HepG2 (cell line): ENCODE measurements around the gene KDM3B. TPM values are rescaled to one million over a fixed set of nuclear protein-coding genes. Genes with fewer than 3 reads are reported as not detected.
A peak's percentile ranks its signal among the peaks of the same experiment; 100 is the strongest.
"Not testable (repeated sequence)": the region's sequence is repeated elsewhere in the genome, so short reads cannot be mapped to it uniquely, and the experiment has no call there.

Source experiments
- ATAC-seq: fragments of 200-7000 bp; cut with Tn5 transposase; 3 replicates; pipeline ENCODE4 v1.9.1; 2020; ENCODE audit warnings: mild to moderate bottlenecking, moderate library complexity
- BruUV-seq: library from RNA; stranded (reverse); fragments of 400-500 nt; replicated peaks from 2 replicates; lab custom pipeline; 2021; lab: Mats Ljungman, UMichigan
- CTCF ChIA-PET: fragments of 300-600 bp; formaldehyde crosslinking; extraction: SDS; loops from one replicate; lab custom pipeline; 2021; ENCODE audit warnings: low total read pairs, inconsistent platforms, low intra/inter-chr PET ratio; lab: Yijun Ruan, JAX
- POLR2A ChIA-PET: fragments of 350-600 bp; sonication (Branson Sonifier 250); formaldehyde crosslinking; loops from one replicate; lab custom pipeline; 2020; ENCODE audit warnings: antibody characterized with exemption, inconsistent platforms; lab: Yijun Ruan, JAX
- DNase-seq: peaks from one replicate; pipeline ENCODE4 v3.0.0-alpha.2; 2015; ENCODE audit warnings: low spot score
- FAIRE-seq: peaks from 3 replicates; lab custom pipeline; 2011; peaks lifted over from hg19 to GRCh38; lab: Jason Lieb, UNC
- H2AFZ ChIP-seq: one replicate; pipeline ENCODE4 v1.6.1; 2011; ENCODE audit warnings: low read length, inconsistent platforms
- H3K27ac ChIP-seq: fragments of 300-600 bp; 3 replicates; pipeline ENCODE4 v1.8.0; 2011; ENCODE audit warnings: mixed run types, mild to moderate bottlenecking, mixed read lengths, low read length, inconsistent platforms; ENCODE audit not compliant: insufficient read depth; ENCODE audit errors: extremely low read length
- H3K27me3 ChIP-seq, 2 experiments: fragments of 200-600 bp in 1 of 2; 2 replicates in 1 of 2; 3 replicates in 1 of 2; pipeline versions ENCODE4 v1.6.0 to v1.8.0; 2011; ENCODE audit warnings: low read length in 2 of 2, mild to moderate bottlenecking in 2 of 2, moderate library complexity in 2 of 2, inconsistent platforms in 1 of 2; ENCODE audit not compliant: insufficient read depth in 2 of 2, control insufficient read depth in 1 of 2
- H3K36me3 ChIP-seq, 2 experiments: fragments of 200-600 bp in 1 of 2; replicated peaks in 1 of 2; 2 replicates in 1 of 2; 3 replicates in 1 of 2; pipeline versions ENCODE4 v1.5.1 to v1.8.0; 2011; ENCODE audit warnings: low read length in 2 of 2, inconsistent platforms in 1 of 2; ENCODE audit not compliant: insufficient read depth in 2 of 2, control insufficient read depth in 1 of 2
- H3K4me1 ChIP-seq: 2 replicates; pipeline ENCODE4 v1.5.1; 2012; ENCODE audit warnings: low read length, inconsistent platforms; ENCODE audit not compliant: insufficient read depth
- H3K4me2 ChIP-seq: 2 replicates; pipeline ENCODE4 v1.6.0; 2011; ENCODE audit warnings: low read depth, low read length, inconsistent platforms
- H3K4me3 ChIP-seq, 3 experiments: fragments of 200-600 bp in 1 of 3; sonication (generic), shearing (Covaris generic) in 1 of 3; replicated peaks in 1 of 3; 2 replicates each; pipeline ENCODE4 v1.5.1; 2011 to 2016; ENCODE audit warnings: low read length in 3 of 3, inconsistent platforms in 2 of 3, low read depth in 2 of 3, mild to moderate bottlenecking in 2 of 3, control low read depth in 1 of 3, mixed read lengths in 1 of 3; ENCODE audit not compliant: insufficient read depth in 1 of 3
- H3K79me2 ChIP-seq: one replicate; pipeline ENCODE4 v1.6.1; 2011; ENCODE audit warnings: low read length, inconsistent platforms; ENCODE audit not compliant: insufficient read depth
- H3K9ac ChIP-seq: 2 replicates; pipeline ENCODE4 v1.6.0; 2011; ENCODE audit warnings: mild to moderate bottlenecking, low read depth, low read length, inconsistent platforms; ENCODE audit not compliant: insufficient read depth
- H3K9me3 ChIP-seq: 2 replicates; pipeline ENCODE4 v1.5.1; 2012; ENCODE audit warnings: mild to moderate bottlenecking, low read length
- H4K20me1 ChIP-seq: 2 replicates; pipeline ENCODE4 v1.6.0; 2011; ENCODE audit warnings: inconsistent platforms, mild to moderate bottlenecking, low read length, moderate library complexity; ENCODE audit not compliant: insufficient read depth
- AGO2 ChIP-seq: fragments of 200-400 bp; formaldehyde crosslinking; optimal IDR thresholded peaks from 2 replicates; pipeline ENCODE3; 2017; ENCODE audit warnings: mild to moderate bottlenecking, low read depth, low read length, moderate library complexity
- SRSF4 ChIP-seq: fragments of 200-400 bp; formaldehyde crosslinking; IDR thresholded peaks from one replicate; pipeline ENCODE4 v1.6.1; 2018; ENCODE audit warnings: mild to moderate bottlenecking, low read depth, low read length, moderate library complexity; ENCODE audit not compliant: poor library complexity, severe bottlenecking
- ZSCAN22 ChIP-seq: sonication (generic); formaldehyde crosslinking; IDR thresholded peaks from 2 replicates; pipeline ENCODE4 v1.4.0; 2020; ENCODE audit warnings: mild to moderate bottlenecking, missing genetic modification reagents
- WGBS: methylation state at CpG from one replicate; pipeline ENCODE4 v1.1.6; 2017; ENCODE audit warnings: low lambda C conversion rate; 5-methylcytosine and 5-hydroxymethylcytosine counted together
- in situ Hi-C: cut with HindIII; loops from 2 replicates; pipeline ENCODE4 v1.10.0; 2017; ENCODE audit warnings: low pct_unique_long_range_greater_than_20kb; ENCODE audit not compliant: extremely low pct_ligation_motif_present
- intact Hi-C: fragments of 100-400 bp; cut with micrococcal nuclease; formaldehyde crosslinking; loops from one replicate; pipeline ENCODE4 v1.10.0; 2022; ENCODE audit not compliant: unreplicated experiment
- polyA plus RNA-seq, 8 experiments: library from polyadenylated mRNA; depleted of rRNA in 3 of 8; stranded (reverse) in 7 of 8; unstranded in 1 of 8; fragments of >200 nt; fragmentation: Illumina TruSeq in 4 of 8; extraction: Trizol in 4 of 8; gene quantifications; 2 replicates each; pipeline versions ENCODE4 v1.2.1 to v1.2.3, GENCODE V29; 2011 to 2016; ENCODE audit warnings: low read depth in 4 of 8, missing spikeins in 1 of 8, mixed read lengths in 1 of 8; ENCODE audit not compliant: insufficient read depth in 1 of 8
- total RNA-seq, 5 experiments: library from RNA; depleted of rRNA; stranded (reverse); fragments of >200 nt; fragmentation: Illumina TruSeq; extraction: Trizol; gene quantifications; 2 replicates each; pipeline ENCODE4 v1.2.3, GENCODE V29; 2016; ENCODE audit warnings: low read depth in 1 of 5
- TF ChIP-seq, protein P1 (sequence below): sonication (generic); formaldehyde crosslinking; IDR thresholded peaks from 2 replicates; pipeline ENCODE4 v1.4.0; 2020; ENCODE audit warnings: missing genetic modification reagents

Gene KDM3B
- total and polyA plus RNA-seq, 2 of the 13 experiments (the other 11 are each of a cell fraction or from before 2014, with no cell fraction given), result 19.7 to 34.3 TPM

DNA sequence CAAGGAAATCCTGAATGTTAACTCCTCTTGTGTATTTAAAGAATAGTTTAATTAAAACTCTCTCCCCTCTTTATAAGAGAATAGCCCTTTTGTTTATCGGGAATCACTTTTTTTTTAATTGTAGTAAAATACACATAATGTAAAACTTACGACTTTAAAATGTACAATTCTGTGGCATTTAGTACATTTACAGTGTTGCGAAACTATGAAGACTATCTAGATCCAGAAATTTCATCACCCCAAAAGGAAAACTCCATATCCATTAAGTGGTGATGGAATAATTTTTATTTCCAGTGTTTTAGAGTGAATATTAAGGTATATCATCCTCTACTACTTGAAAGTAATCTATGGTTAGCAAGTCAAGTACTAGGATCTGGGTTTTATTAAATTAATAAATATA lies 36.8 kb downstream of the KDM3B start (continued):
- TF ChIP-seq, protein P1, sequence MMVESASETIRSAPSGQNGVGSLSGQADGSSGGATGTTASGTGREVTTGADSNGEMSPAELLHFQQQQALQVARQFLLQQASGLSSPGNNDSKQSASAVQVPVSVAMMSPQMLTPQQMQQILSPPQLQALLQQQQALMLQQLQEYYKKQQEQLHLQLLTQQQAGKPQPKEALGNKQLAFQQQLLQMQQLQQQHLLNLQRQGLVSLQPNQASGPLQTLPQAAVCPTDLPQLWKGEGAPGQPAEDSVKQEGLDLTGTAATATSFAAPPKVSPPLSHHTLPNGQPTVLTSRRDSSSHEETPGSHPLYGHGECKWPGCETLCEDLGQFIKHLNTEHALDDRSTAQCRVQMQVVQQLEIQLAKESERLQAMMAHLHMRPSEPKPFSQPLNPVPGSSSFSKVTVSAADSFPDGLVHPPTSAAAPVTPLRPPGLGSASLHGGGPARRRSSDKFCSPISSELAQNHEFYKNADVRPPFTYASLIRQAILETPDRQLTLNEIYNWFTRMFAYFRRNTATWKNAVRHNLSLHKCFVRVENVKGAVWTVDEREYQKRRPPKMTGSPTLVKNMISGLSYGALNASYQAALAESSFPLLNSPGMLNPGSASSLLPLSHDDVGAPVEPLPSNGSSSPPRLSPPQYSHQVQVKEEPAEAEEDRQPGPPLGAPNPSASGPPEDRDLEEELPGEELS (CRISPR knock-in tag), result no peak
- TF ChIP-seq SRSF4, result no peak

DNA sequence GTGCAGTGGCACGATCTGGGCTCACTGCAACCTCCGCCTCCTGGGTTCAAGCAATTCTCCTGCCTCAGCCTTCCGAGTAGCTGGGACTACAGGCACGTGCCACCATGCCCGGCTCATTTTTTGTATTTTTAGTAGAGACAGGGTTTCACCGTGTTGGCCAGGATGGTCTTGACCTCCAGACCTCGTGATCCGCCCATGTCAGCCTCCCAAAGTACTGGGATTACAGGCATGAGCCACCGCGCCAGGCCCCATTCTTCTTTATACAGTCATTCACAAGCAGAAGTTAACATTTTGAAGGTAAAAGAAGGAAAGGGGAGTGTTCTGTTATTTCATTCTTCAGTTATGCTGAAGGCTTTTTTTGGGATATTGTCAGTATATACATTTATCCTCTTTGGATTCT lies 37.4 kb downstream of the KDM3B start:
- POLR2A ChIA-PET, result interaction anchor here (0.7 kb wide), 1 partner anchor 35 kb away, joined by 3 read pairs; no protein-coding TSS in a partner anchor
- CTCF ChIA-PET, H3K4me3 ChIP-seq, H3K27me3 ChIP-seq, in situ Hi-C loops, H3K79me2 ChIP-seq, H3K27ac ChIP-seq, H3K9ac ChIP-seq, H2AFZ ChIP-seq, ATAC-seq, H4K20me1 ChIP-seq, DNase-seq, H3K4me2 ChIP-seq, H3K4me1 ChIP-seq, H3K9me3 ChIP-seq, BruUV-seq, intact Hi-C loops, FAIRE-seq: not testable (repeated sequence)
- 99% methylated on average over 10 of the region's 10 CpGs for WGBS
- peaks cover 28 to 64% of the 10 kb centered on the region in 2 experiments for H3K36me3 ChIP-seq

DNA sequence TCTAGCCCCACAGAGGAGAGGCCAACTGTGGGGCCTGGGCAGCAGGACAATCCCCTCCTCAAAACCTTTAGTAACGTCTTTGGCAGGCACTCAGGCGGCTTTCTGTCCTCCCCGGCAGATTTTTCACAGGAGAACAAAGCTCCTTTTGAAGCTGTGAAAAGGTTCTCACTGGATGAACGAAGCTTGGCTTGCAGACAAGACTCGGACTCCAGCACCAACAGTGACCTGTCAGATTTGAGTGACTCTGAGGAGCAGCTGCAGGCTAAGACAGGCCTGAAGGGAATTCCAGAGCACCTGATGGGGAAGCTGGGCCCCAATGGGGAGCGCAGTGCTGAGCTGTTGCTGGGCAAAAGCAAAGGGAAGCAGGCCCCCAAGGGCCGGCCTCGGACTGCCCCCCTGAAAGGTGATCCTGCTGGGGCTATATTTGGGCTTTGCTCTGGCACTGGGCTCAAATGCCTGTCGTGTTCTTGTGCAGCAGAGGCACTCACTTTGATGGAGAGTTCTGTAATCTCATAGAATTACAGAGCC lies 39.4 kb downstream of the KDM3B start:
- TF ChIP-seq AGO2, result peak; percentile 19
- TF ChIP-seq ZSCAN22, result no peak
- H3K27ac ChIP-seq, result no peak overlapping the region
- ChIA-PET POLR2A (no interaction called here), CTCF (no interaction called here)
- intact Hi-C loops (no loop called here), in situ Hi-C loops (no loop called here)
- no peak for DNase-seq
- ATAC-seq, result no peak
- H3K79me2 ChIP-seq, result no peaks in the 10 kb centered on the region
- WGBS, result 95% methylated on average over 3 of the region's 9 CpGs
- H3K9me3 ChIP-seq, result no peaks in the 10 kb centered on the region
- no peaks in the 10 kb centered on the region for H4K20me1 ChIP-seq
- H3K27me3 ChIP-seq, result no peaks in the 10 kb centered on the region
- FAIRE-seq, result no peak
- BruUV-seq, result no TSS peak
- H3K4me3 ChIP-seq, result no peak overlapping the region
- no peak overlapping the region for H3K4me2 ChIP-seq
- H3K4me1 ChIP-seq, result no peaks in the 10 kb centered on the region
- H3K36me3 ChIP-seq, result peaks cover 28 to 57% of the 10 kb centered on the region in 2 experiments
- no peak overlapping the region for H2AFZ ChIP-seq
- H3K9ac ChIP-seq, result no peak overlapping the region
